GM23248 (cell line): ENCODE measurements around the gene CDH8.

Source experiments
- EZH2 ChIP-seq: fragments of 200-600 bp; sonication (generic); IDR thresholded peaks from 2 replicates; pipeline ENCODE4 v1.6.1; 2018; ENCODE audit warnings: antibody characterized with exemption, mild to moderate bottlenecking; ENCODE audit not compliant: insufficient read depth, poor library complexity, severe bottlenecking
- EZH2phosphoT487 ChIP-seq: fragments of 200-600 bp; sonication (generic); IDR thresholded peaks from 2 replicates; pipeline ENCODE4 v1.6.1; 2018; ENCODE audit warnings: antibody characterized with exemption, moderate library complexity, mild to moderate bottlenecking, low read depth; ENCODE audit not compliant: insufficient read depth

DNA sequence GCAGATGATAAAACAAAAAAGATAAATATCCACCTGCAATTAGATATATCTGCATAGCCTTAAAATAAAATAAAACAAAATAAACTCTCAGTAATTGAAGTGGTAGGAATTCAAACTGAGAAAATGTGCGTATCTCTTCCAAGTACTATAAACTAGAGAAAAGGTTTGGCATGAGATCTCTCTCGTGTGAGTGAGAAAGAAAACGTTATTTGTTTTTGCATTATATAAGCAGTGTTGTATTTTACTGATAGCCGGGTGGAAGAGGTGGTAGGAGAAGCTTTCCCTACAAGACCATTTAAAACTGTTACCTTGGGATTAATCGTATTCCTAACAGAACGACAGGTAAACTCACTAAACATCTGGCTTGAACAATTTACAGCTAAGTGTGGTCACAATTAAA lies 15.6 kb downstream of the CDH8 start:
- TF ChIP-seq EZH2: no peak
- no peak for TF ChIP-seq EZH2phosphoT487
